Measurements from ENCODE around the gene BBS7. TPM values are rescaled to one million over a fixed set of nuclear protein-coding genes. Genes with fewer than 3 reads are reported as not detected.

BBS7 gene
- polyA plus RNA-seq, 1 experiment, result 28.9 TPM

- no peak for TF ChIP-seq CTCF (IDR thresholded peaks at IDR 0.05; ENCODE audit: low read depth, low read length)
- ChIA-PET POLR2A (interaction anchor here (1.1 kb wide), 1 partner anchor 109 kb away, joined by 3 read pairs; the partner anchor contains the start of gene ANXA5), CTCF (no interaction called here)
- no peak overlapping the region for H3K4me3 ChIP-seq (ENCODE audit: low read depth, low read length)
- H3K27ac ChIP-seq (ENCODE audit: low read depth, low read length), result no peak overlapping the region
- H3K27me3 ChIP-seq (ENCODE audit: control insufficient read depth, insufficient read depth, low read length), result no peaks in the 10 kb centered on the region
- no peak for DNase-seq (ENCODE audit: low read depth, low spot score)
- H3K9me3 ChIP-seq (ENCODE audit: control insufficient read depth, insufficient read depth, low read length), result no peaks in the 10 kb centered on the region
These were observed 63.9 kb downstream of the BBS7 start for GRCh38 chr4:121806411-121806810.

GRCh38 chr4:121801715-121802075 is 68.6 kb downstream of the BBS7 start:
- ChIA-PET POLR2A (interaction anchor here (0.8 to 0.9 kb wide), 2 partner anchors 12 to 133 kb away, joined by 3 to 4 read pairs; no protein-coding TSS in a partner anchor), CTCF (no interaction called here)
- TF ChIP-seq CTCF (IDR thresholded peaks at IDR 0.05; ENCODE audit: low read depth, low read length), result no peak
- Histone ChIP-seq H3K27me3 (ENCODE audit: control insufficient read depth, insufficient read depth, low read length) (no peaks in the 10 kb centered on the region), H3K4me3 (ENCODE audit: low read depth, low read length) (peak overlapping the region; percentile 96), H3K27ac (ENCODE audit: low read depth, low read length) (no peak overlapping the region), H3K9me3 (ENCODE audit: control insufficient read depth, insufficient read depth, low read length) (no peaks in the 10 kb centered on the region)
- DNase-seq (ENCODE audit: low read depth, low spot score), result no peak

GRCh38 chr4:121800961-121801714 is 69.1 kb downstream of the BBS7 start, which contains the start of gene EXOSC9:
Gene EXOSC9, plus strand, starts transcription at chr4:121801323. Its CDS starts 102 bp downstream, at chr4:121801425.
- Histone ChIP-seq H3K27me3 (ENCODE audit: control insufficient read depth, insufficient read depth, low read length) (no peaks in the 10 kb centered on the region), H3K27ac (ENCODE audit: low read depth, low read length) (peak within 1 kb of the TSS; percentile 79), H3K9me3 (ENCODE audit: control insufficient read depth, insufficient read depth, low read length) (no peaks in the 10 kb centered on the region), H3K4me3 (ENCODE audit: low read depth, low read length) (peak within 1 kb of the TSS; percentile 96)
- peak; percentile 91 for DNase-seq (ENCODE audit: low read depth, low spot score)
- TF ChIP-seq CTCF (IDR thresholded peaks at IDR 0.05; ENCODE audit: low read depth, low read length), result no peak
- ChIA-PET CTCF (no interaction called here), POLR2A (interaction anchor here (0.8 to 0.9 kb wide), 3 partner anchors 9 to 133 kb away, joined by 3 to 4 read pairs (median 3); no protein-coding TSS in a partner anchor)

GRCh38 chr4:121800638-121800960 is 69.7 kb downstream of the BBS7 start:
- Histone ChIP-seq H3K27me3 (ENCODE audit: control insufficient read depth, insufficient read depth, low read length) (no peaks in the 10 kb centered on the region), H3K9me3 (ENCODE audit: control insufficient read depth, insufficient read depth, low read length) (no peaks in the 10 kb centered on the region), H3K4me3 (ENCODE audit: low read depth, low read length) (peak overlapping the region; percentile 96), H3K27ac (ENCODE audit: low read depth, low read length) (peak overlapping the region; percentile 79)
- DNase-seq (ENCODE audit: low read depth, low spot score), result no peak
- CTCF ChIA-PET, result no interaction called here
- POLR2A ChIA-PET, result interaction anchor here (0.8 to 0.9 kb wide), 3 partner anchors 9 to 132 kb away, joined by 3 to 4 read pairs (median 3); no protein-coding TSS in a partner anchor
- TF ChIP-seq CTCF (IDR thresholded peaks at IDR 0.05; ENCODE audit: low read depth, low read length), result no peak

- no peak for DNase-seq (ENCODE audit: low read depth, low spot score)
- ChIA-PET CTCF (interaction anchor here (0.5 to 1.1 kb wide), 2 partner anchors 316 to 338 kb away, joined by 3 to 5 read pairs; no protein-coding TSS in a partner anchor), POLR2A (no interaction called here)
- H3K9me3 ChIP-seq (ENCODE audit: control insufficient read depth, insufficient read depth, low read length), result no peaks in the 10 kb centered on the region
- H3K27ac ChIP-seq (ENCODE audit: low read depth, low read length), result no peak overlapping the region
- no peaks in the 10 kb centered on the region for H3K27me3 ChIP-seq (ENCODE audit: control insufficient read depth, insufficient read depth, low read length)
- no peak overlapping the region for H3K4me3 ChIP-seq (ENCODE audit: low read depth, low read length)
- TF ChIP-seq CTCF (IDR thresholded peaks at IDR 0.05; ENCODE audit: low read depth, low read length), result no peak
These were observed 70.3 kb downstream of the BBS7 start for GRCh38 chr4:121799867-121800501.

Measured in AG04450 (cell line).